ENCODE data around the gene WNT3.

Gene WNT3

GRCh38 chr17:46834846-46835245 lies 16.4 kb upstream of the WNT3 start:
- DNase-seq (ENCODE audit: low spot score) = no peak

GRCh38 chr17:46833840-46834208 lies 15.3 kb upstream of the WNT3 start:
- DNase-seq (ENCODE audit: low spot score) = no peak

GRCh38 chr17:46832945-46833839 lies 14.7 kb upstream of the WNT3 start:
- DNase-seq (ENCODE audit: low spot score) = no peak

DNA sequence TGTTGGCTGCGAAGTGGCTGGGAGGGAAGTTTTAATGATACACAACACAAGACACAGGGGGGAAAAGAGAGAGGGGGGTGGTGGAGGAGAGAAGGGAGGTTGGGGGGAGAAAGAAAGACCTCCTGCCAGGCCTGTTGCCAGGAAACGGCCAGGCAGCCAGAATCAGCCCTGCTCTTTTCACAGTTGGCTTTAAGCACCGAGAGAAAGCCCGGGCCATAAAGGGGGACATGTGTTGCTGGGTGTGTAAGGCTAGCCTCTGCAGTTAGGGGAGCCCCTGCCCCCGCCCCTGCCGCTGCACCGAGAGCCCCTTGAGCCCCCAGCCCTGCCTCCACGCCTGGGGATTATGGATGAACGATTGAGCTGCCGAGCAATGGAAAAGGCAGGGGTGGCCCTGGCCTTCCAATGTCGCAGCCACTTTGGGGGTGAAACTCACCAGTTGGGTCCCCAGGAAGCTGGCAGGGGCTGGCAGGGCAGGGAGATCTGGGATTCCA lies 13.9 kb upstream of the WNT3 start:
- DNase-seq (ENCODE audit: low spot score) = peak; percentile 72

GRCh38 chr17:46831573-46832330 lies 13.3 kb upstream of the WNT3 start:
- peak; percentile 32 for DNase-seq (ENCODE audit: low spot score)

- no peak for DNase-seq (ENCODE audit: low spot score)
Measured at GRCh38 chr17:46827274-46827673, 8.8 kb upstream of the WNT3 start.

DNA sequence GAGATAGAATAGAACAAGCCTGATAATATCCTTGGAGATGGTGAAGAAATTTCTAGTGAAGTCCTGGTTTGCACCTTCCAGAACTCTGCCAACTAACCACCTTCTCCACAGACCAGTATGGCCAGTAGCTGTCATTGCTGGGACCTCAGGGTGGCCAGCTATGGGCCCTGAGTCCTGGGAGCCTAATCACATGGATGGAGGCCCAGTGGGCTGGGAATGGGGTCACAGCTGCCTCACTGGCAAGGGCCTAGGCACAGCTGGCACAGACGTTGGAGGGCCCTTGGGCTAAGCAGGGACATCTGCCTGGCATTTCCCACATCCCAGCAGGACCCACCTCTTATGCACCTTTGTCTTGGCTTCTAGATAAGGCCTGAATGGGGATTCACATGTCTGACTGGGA lies 7.6 kb upstream of the WNT3 start:
- DNase-seq (ENCODE audit: low spot score) = no peak

GRCh38 chr17:46823657-46824056 lies 5.2 kb upstream of the WNT3 start:
- no peak for DNase-seq (ENCODE audit: low spot score)

GRCh38 chr17:46822388-46822921 lies 4.0 kb upstream of the WNT3 start:
- DNase-seq (ENCODE audit: low spot score) = peak; percentile 71

- DNase-seq (ENCODE audit: low spot score) = peak; percentile 66
Measured at GRCh38 chr17:46821482-46822387, 3.2 kb upstream of the WNT3 start.

- no peak for DNase-seq (ENCODE audit: low spot score)
Measured at GRCh38 chr17:46820592-46821450, 2.3 kb upstream of the WNT3 start.

GRCh38 chr17:46819906-46820351 lies 1.4 kb upstream of the WNT3 start:
- no peak for DNase-seq (ENCODE audit: low spot score)

DNA sequence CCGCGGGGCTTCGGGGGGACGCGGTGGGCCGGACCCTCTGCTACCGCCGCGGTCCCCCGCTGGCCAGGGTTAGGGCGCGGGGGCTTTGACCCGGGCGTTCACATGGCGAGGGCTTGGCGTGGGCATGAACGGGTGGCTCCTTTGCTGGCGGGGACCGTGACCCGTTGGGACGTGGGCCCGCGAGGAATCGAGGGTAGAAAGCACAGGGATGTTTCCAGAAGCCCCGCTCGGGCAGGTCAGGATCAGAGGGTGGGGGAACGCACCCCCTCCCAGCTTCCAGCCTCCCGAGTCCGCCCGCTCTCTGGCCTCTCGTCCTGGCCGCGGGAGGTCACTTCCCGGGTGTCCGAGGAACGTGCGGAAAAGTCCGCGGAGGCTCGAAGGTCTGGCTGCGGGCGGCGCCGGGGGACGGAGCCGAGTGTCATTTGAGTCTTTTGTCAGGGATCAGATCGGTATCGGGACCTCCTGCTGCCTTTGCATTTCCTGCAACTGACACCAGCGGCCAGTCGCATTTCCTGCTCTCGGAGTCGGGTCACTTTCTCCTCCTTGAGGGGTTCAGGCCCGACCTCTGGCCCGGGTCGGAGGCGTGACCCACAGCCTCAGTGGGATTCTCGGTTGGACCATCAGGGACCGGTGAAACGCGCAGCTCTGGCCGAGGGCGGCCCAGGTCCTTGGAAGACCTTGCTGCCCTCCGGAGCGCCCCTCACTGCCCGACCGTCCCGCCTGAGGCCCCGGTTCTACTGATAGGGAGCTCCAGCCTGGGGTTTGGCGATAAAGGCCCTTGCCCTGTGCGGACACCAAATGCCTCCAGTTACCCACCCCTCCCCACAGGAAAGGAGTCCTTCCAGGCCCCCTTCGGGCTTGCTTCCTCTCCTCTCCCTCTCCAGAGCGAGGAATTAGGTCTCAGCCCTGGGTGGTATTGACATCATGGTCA lies 702 bp upstream of the WNT3 start:
- peak; percentile 83 for DNase-seq (ENCODE audit: low spot score)

DNA sequence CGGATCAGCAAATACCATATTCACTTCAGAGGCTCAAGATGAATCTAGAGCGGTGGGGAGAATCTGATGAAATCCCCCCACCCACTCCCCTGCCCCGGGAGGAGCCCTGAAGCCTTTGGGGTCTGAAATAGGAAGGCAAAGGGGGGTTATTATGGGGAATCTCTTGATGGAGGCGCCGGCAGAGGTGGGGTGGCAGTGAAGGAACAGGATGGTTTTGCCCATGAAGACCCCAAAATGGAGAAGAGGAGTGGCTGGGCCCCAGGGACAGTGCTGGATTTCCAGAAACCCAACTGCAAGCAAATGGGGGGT lies 637 bp downstream of the WNT3 start:
- no peak for DNase-seq (ENCODE audit: low spot score)

GRCh38 chr17:46817151-46817900 lies 1.2 kb downstream of the WNT3 start:
- DNase-seq (ENCODE audit: low spot score) = no peak

DNA sequence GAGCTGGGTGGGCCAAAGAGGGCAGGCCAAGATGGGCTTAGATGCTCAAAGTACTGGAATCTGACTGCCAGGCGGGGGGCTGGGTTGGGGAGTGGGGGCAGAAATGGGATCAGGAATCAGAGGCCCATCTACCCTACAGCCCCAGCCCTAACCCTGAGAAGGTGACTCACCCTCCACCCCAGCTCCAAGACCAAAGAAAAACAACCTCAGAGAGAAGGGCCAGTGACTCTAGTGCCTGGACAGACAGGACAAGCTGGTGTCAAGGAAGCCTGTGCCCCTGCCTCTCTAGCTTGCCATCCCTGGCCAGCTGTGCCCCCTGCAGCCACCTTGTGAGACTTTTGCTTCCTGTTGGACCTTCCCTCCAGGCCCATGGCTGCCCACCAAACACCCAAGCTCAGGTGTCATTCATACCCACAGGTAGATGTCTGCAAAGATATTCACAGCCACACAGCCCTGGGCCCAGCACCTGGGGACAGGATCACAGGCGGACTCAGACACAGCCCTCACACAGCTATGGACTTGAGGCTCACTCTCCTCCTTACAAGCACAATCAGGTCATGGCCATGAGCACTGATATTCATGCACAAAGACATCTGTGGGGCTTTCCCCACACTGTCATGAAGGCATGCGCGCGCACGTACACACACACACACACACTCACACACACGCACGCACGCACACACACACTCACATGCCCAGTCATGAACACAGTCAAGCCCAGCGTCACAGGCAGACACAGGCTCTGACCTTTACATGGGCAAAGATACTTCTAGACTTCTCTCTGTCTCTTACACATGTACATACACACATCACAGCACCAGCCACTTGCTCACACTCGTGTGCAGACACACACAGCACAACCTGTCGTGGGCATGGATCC lies 2.8 kb downstream of the WNT3 start:
- DNase-seq (ENCODE audit: low spot score) = no peak

DNA sequence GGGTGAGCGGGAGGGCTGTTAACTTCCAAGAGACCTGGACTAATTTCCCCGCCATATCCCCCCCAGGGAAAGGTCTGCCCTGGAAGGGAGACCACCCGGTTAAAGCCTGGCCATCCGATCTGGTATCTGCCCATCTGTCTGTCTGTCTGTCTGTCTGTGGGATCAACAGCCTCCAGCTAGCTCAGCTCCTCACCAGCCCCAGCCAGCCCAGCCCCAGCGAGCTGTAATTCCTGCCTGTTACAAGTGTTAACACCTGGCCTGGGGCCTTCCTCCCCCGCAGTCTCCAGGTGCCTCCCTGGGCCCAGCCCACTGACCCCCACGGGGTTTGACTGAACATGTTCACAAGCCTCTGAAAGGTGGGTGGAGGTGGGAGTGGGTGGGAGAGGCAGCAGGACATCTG lies 4.0 kb downstream of the WNT3 start:
- DNase-seq (ENCODE audit: low spot score) = no peak

GRCh38 chr17:46813920-46814319 lies 4.6 kb downstream of the WNT3 start:
- DNase-seq (ENCODE audit: low spot score) = no peak

All from iPS-NIHi11 (cell line).